ENCODE data around the gene RALA.

- TF ChIP-seq POLR2A (IDR thresholded peaks at IDR 0.05; ENCODE audit: low read length): no peak
- TF ChIP-seq GATA1 (IDR thresholded peaks at IDR 0.05; ENCODE audit: low read depth, low read length): no peak
These were observed 14.0 kb upstream of the RALA start for GRCh38 chr7:39609113-39609934.
